ENCODE data around the gene CHST15.

GRCh38 chr10:123964953-123965352 lies 128.4 kb downstream of the CHST15 start:
- TF ChIP-seq EZH2 (IDR thresholded peaks at IDR 0.05; ENCODE audit: insufficient read depth, poor library complexity, severe bottlenecking): no peak
- no peak for TF ChIP-seq EZH2phosphoT487 (IDR thresholded peaks at IDR 0.05; ENCODE audit: insufficient read depth, low read depth)
